Uterus (tissue), 2 donors: ENCODE measurements around the gene RSL1D1.

Experiments used
- CTCF ChIP-seq, 4 experiments: fragments of 200-600 bp in 2 of 4; fragments of 450-650 bp in 2 of 4; sonication (generic) in 2 of 4; IDR thresholded peaks; one replicate each; pipeline ENCODE4 v1.5.1; 2016 to 2019; ENCODE audit warnings: antibody characterized with exemption in 4 of 4, mild to moderate bottlenecking in 2 of 4, moderate library complexity in 1 of 4
- POLR2A ChIP-seq, 2 donors: fragments of 450-650 bp; IDR thresholded peaks; one replicate each; pipeline ENCODE4 v1.6.1; 2016; ENCODE audit warnings: antibody characterized with exemption in 2 of 2, mild to moderate bottlenecking in 1 of 2, moderate library complexity in 1 of 2

GRCh38 chr16:11805556-11805955, 45.8 kb downstream of the RSL1D1 start:
- TF ChIP-seq CTCF (IDR thresholded peaks at IDR 0.05): no peak
- TF ChIP-seq POLR2A (IDR thresholded peaks at IDR 0.05): no peak
